Effector memory CD8-positive, alpha-beta T cell (primary cell): ENCODE data around the gene KLHDC10.

Experiments
- ATAC-seq: fragments of 150-1000 bp; cut with Tn5 transposase; replicated peaks from 2 replicates; pipeline ENCODE4 v1.10.0; 2021; ENCODE audit warnings: mild to moderate bottlenecking, moderate library complexity
- DNase-seq, 3 experiments: peaks; one replicate each; pipeline ENCODE4 v3.0.0; 2021
- H3K27ac Mint-ChIP-seq, 2 donors: one replicate each; pipeline ENCODE4 v1.8.0; 2022; ENCODE audit warnings: mild to moderate bottlenecking in 2 of 2, mixed read lengths in 2 of 2, moderate library complexity in 2 of 2
- H3K27me3 Mint-ChIP-seq, 2 donors: one replicate each; pipeline ENCODE4 v1.8.0; 2022; ENCODE audit warnings: mixed read lengths in 2 of 2
- H3K36me3 Mint-ChIP-seq: one replicate; pipeline ENCODE4 v1.8.0; 2022; ENCODE audit warnings: mild to moderate bottlenecking, moderate library complexity, mixed read lengths; ENCODE audit not compliant: insufficient read depth
- H3K4me1 Mint-ChIP-seq, 2 donors: one replicate each; pipeline ENCODE4 v1.8.0; 2022; ENCODE audit warnings: low read depth in 2 of 2, mixed read lengths in 2 of 2
- H3K4me3 Mint-ChIP-seq, 2 donors: one replicate each; pipeline ENCODE4 v1.8.0; 2022; ENCODE audit warnings: mild to moderate bottlenecking in 2 of 2, mixed read lengths in 2 of 2, moderate library complexity in 2 of 2
- H3K9me3 Mint-ChIP-seq, 2 donors: one replicate each; pipeline ENCODE4 v1.8.0; 2022; ENCODE audit warnings: mixed read lengths in 2 of 2

KLHDC10 gene

DNA sequence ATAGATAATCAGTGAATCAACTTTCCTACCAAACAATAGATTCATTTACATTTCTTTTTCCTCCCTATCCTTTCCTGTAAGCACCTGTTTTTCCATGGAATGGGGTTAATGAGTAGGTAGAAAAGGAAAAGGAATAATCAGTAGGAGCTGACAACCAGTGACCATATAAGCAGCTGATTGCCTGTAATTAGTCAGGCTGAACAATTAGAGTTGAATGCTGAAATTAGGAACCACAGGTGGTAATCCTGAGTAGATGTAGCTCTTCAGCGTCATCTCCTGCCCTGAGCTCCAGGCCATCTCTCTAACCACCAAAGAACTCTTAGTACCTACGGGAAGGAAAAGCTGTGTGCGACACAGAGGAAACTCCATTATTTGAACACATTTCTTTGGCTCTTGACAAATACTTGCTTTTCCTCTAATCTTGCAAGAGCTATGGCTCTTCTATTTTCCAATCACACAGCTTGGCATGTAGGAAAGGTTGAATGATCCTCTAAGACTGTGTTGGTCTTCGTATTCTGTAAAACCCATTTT is 63.8 kb downstream of the KLHDC10 start:
- Mint-ChIP-seq H3K27me3 (no peaks in the 10 kb centered on the region), H3K36me3 (peaks cover 41% of the 10 kb centered on the region), H3K4me1 (peaks cover 12 to 13% of the 10 kb centered on the region in 2 donors), H3K27ac (no peak overlapping the region), H3K4me3 (no peak overlapping the region), H3K9me3 (no peaks in the 10 kb centered on the region)
- DNase-seq (no peak), ATAC-seq (no peak)

- H3K36me3 Mint-ChIP-seq: peaks cover 37% of the 10 kb centered on the region
- no peak overlapping the region for H3K27ac Mint-ChIP-seq
- DNase-seq (no peak), ATAC-seq (no peak)
- H3K9me3 Mint-ChIP-seq: no peaks in the 10 kb centered on the region
- peaks cover 13 to 15% of the 10 kb centered on the region in 2 donors for H3K4me1 Mint-ChIP-seq
- no peak overlapping the region for H3K4me3 Mint-ChIP-seq
- H3K27me3 Mint-ChIP-seq: no peaks in the 10 kb centered on the region
Observed at GRCh38 chr7:130134726-130135125, 64.4 kb downstream of the KLHDC10 start.

DNA sequence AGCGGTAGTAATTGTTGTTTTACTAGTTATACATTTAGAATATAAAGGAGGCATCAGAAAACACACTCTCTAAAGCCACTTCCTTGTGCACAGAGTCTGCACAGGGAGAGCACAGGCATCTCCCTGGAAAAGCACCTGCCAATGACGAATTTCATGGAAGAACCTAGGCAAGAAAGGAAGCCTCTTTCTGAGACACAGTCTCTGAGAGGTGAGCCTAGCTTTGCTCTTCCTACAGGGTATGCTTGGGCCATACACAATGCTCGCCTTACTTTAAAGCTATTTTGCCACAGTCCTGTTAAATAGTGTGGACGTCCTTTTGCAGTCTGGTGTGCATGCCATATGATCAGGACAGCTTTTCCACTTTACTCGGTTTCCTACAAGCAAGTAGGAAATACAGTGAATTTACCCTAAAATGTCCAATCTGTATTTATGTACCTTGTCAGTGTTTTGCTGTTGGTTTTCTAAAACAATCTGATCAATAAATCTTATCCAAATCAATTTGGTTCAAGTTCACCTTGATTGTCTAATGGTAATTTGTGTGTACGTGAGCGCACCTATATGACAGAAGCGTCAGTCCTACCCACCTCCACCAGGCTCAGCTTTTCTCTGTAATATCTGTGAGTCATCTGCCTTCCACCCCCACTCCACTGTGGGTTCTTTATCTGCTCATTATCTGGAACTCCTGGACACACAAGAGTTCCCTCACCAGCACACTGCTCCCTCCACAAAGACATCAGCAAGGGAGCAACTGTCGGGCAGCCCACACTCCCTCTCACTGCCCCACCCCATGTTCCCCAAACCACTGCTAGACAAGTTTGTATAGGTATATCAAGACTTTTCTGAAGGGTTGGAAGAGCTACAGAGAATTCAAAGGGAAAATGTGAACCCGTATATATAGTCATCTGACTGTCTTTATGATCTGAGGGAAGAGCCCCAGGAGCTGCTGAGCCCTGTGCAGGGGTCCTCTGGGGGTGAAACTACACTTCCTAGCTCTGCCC is 65.2 kb downstream of the KLHDC10 start:
- no peak overlapping the region for H3K27ac Mint-ChIP-seq
- ATAC-seq (no peak), DNase-seq (no peak)
- no peak overlapping the region for H3K4me3 Mint-ChIP-seq
- no peaks in the 10 kb centered on the region for H3K9me3 Mint-ChIP-seq
- H3K27me3 Mint-ChIP-seq: no peaks in the 10 kb centered on the region
- peaks cover 31% of the 10 kb centered on the region for H3K36me3 Mint-ChIP-seq
- H3K4me1 Mint-ChIP-seq: peaks cover 13 to 15% of the 10 kb centered on the region in 2 donors

- no peaks in the 10 kb centered on the region for H3K27me3 Mint-ChIP-seq
- peaks cover 13 to 17% of the 10 kb centered on the region in 2 donors for H3K4me1 Mint-ChIP-seq
- no peak overlapping the region for H3K4me3 Mint-ChIP-seq
- no peak for DNase-seq
- no peak for ATAC-seq
- H3K9me3 Mint-ChIP-seq: no peaks in the 10 kb centered on the region
- no peak overlapping the region for H3K27ac Mint-ChIP-seq
- peaks cover 19% of the 10 kb centered on the region for H3K36me3 Mint-ChIP-seq
Observed at GRCh38 chr7:130136579-130137167, 66.3 kb downstream of the KLHDC10 start.

- H3K4me1 Mint-ChIP-seq: peaks cover 13 to 18% of the 10 kb centered on the region in 2 donors
- no peaks in the 10 kb centered on the region for H3K9me3 Mint-ChIP-seq
- ATAC-seq (no peak), DNase-seq (no peak)
- H3K4me3 Mint-ChIP-seq: no peak overlapping the region
- H3K27me3 Mint-ChIP-seq: no peaks in the 10 kb centered on the region
- H3K36me3 Mint-ChIP-seq: peaks cover 15% of the 10 kb centered on the region
- no peak overlapping the region for H3K27ac Mint-ChIP-seq
Observed at GRCh38 chr7:130137207-130137606, 66.9 kb downstream of the KLHDC10 start.

GRCh38 chr7:130139193-130139960 is 69.0 kb downstream of the KLHDC10 start:
- H3K36me3 Mint-ChIP-seq: peaks cover 15% of the 10 kb centered on the region
- H3K9me3 Mint-ChIP-seq: no peaks in the 10 kb centered on the region
- DNase-seq (no peak), ATAC-seq (no peak)
- no peak overlapping the region for H3K4me3 Mint-ChIP-seq
- H3K27ac Mint-ChIP-seq: no peak overlapping the region
- H3K4me1 Mint-ChIP-seq: peaks cover 13 to 18% of the 10 kb centered on the region in 2 donors
- no peaks in the 10 kb centered on the region for H3K27me3 Mint-ChIP-seq

GRCh38 chr7:130140551-130141160 is 70.3 kb downstream of the KLHDC10 start:
- H3K27ac Mint-ChIP-seq: peak overlapping the region in 1 of 2 donors; percentile 75
- peak overlapping the region; percentile 67 to 69 for H3K4me3 Mint-ChIP-seq
- DNase-seq (no peak), ATAC-seq (no peak)
- H3K36me3 Mint-ChIP-seq: peaks cover 9% of the 10 kb centered on the region
- peaks cover 10 to 18% of the 10 kb centered on the region in 2 donors for H3K4me1 Mint-ChIP-seq
- H3K27me3 Mint-ChIP-seq: no peaks in the 10 kb centered on the region
- H3K9me3 Mint-ChIP-seq: no peaks in the 10 kb centered on the region

DNA sequence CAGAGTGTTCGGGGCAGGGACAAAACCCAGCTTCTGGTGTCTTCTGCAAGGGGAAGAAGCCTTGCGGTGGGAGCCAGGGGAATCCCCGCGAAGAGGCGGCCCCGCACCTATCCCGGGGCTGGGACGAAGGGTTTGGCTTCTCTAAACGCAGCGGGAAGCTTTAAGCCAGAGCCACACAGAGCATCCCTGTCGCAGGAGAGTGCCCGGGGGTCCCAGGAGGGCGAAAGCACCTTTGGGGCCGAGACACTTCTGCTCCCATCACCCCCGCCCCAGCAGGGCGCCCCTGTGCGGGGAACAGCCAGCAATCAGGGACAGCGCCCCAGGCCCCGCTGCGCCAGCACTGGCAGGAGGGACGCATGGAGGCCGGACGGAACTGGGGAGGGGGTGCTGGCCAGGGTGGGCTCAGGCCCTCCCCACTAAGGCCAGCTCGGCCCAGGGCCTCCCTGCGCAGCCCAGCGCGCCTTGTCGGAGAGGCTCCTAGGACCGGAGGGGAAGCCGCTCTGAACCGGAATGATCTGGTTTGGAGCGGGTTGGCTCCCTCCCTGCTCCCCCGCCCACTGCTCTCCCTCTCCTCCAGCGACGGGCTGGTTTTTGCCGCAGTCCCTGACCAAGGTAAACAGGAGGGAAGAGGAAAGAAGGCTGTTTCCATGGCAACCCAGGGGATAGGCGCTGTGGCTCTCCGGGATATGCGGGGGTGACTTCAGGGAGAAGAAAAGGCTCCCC is 71.0 kb downstream of the KLHDC10 start:
- Mint-ChIP-seq H3K4me1 (peaks cover 3 to 11% of the 10 kb centered on the region in 2 donors), H3K36me3 (peaks cover 7% of the 10 kb centered on the region), H3K9me3 (no peaks in the 10 kb centered on the region), H3K27ac (peak overlapping the region; percentile 49 to 75), H3K27me3 (no peaks in the 10 kb centered on the region), H3K4me3 (peak overlapping the region; percentile 67 to 69)
- no peak for DNase-seq
- peak; percentile 44 for ATAC-seq

DNA sequence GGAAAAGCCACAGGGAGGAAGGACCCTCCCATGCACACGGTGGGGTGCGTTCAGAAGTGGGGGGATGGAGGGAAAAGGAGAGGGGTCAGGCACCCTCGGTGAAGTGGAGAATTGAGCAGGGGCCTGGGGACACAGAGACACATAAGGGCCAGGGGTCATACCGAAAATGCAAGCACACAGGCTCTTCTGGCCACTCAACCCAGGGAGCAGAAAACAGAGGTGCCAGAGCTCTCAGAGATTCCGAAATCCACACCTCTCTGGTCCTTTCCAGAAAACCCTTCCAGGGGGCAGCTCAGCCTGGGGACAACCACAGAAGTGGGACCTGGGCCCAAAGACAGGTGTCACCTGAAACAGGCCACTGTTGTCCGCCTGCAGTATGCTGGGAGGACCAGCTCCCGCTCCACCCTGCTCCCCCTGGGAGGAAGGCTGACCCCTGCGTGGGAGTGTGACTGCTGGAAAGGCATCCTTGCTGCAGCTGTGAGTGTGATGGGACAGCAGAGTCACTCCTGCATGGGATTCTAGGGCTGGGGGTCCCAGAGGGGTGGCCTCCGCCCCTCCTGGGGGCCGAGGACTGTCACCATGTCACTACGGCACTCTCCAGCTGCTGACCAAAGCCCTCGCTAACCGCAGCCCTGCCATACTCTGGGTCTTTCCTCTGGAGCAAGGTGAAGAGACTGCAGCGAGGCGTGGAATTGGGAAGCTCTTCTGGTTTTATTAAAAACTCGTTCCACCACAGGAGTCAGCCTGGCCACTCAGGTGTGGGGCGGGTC is 71.7 kb downstream of the KLHDC10 start:
- Mint-ChIP-seq H3K36me3 (peaks cover 7% of the 10 kb centered on the region), H3K27ac (peak overlapping the region; percentile 49 to 75), H3K4me3 (peak overlapping the region; percentile 67 to 69), H3K27me3 (no peaks in the 10 kb centered on the region), H3K9me3 (no peaks in the 10 kb centered on the region), H3K4me1 (peaks cover 0 to 8% of the 10 kb centered on the region in 2 donors)
- ATAC-seq: no peak
- DNase-seq: no peak

DNA sequence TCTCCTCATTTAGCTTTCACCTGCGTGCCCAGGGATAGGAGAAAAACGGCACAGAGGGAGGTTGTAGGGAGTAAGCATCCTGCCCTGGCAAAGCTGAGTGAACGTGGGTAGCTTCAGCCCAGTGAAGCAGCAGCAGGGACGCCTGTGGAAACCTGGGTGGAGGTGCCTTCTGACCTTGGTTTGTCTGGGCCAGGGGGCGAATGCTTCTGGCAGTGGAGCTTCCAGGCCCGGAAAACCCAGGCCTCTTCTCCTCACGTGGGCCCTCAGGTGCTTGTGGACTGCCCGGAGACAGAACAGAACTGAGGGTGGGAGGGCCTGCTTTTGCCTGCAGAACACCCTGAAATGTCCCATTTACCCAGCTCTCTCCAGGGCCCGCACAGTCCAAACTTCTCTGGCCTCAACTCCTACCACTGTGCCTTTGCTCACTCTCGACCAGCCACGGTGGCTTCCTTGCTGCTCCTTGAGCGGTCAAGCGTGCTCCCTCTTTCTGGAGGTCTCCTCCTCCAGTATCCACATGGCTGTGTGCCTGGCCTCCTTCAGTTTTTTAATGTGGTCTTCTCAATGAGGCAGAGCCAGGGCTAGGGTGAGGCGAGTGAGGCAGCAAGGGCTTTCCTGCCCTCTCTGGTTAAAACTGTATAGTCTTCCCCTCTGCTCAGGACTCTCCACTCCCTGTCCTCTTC is 72.5 kb downstream of the KLHDC10 start:
- Mint-ChIP-seq H3K27ac (no peak overlapping the region), H3K9me3 (no peaks in the 10 kb centered on the region), H3K4me3 (peak overlapping the region in 1 of 2 donors; percentile 40), H3K27me3 (no peaks in the 10 kb centered on the region), H3K36me3 (peaks cover 7% of the 10 kb centered on the region), H3K4me1 (peaks cover 0 to 8% of the 10 kb centered on the region in 2 donors)
- DNase-seq (no peak), ATAC-seq (no peak)

- H3K27me3 Mint-ChIP-seq: no peaks in the 10 kb centered on the region
- no peak for DNase-seq
- peaks cover 7% of the 10 kb centered on the region for H3K36me3 Mint-ChIP-seq
- no peak for ATAC-seq
- H3K27ac Mint-ChIP-seq: peak overlapping the region in 1 of 2 donors; percentile 53
- no peak overlapping the region for H3K4me3 Mint-ChIP-seq
- H3K9me3 Mint-ChIP-seq: no peaks in the 10 kb centered on the region
- H3K4me1 Mint-ChIP-seq: peaks cover 0 to 8% of the 10 kb centered on the region in 2 donors
Observed at GRCh38 chr7:130143334-130143732, 73.0 kb downstream of the KLHDC10 start.
